HEK293 (cell line): ENCODE measurements around the gene TIMM44.
"Not testable (repeated sequence)": the region's sequence is repeated elsewhere in the genome, so short reads cannot be mapped to it uniquely, and the experiment has no call there.

Experiments
- CTCF ChIP-seq: fragments of 450-650 bp; formaldehyde crosslinking; IDR thresholded peaks from 2 replicates; pipeline ENCODE4 v1.5.1; 2016; ENCODE audit warnings: missing biosample characterization, missing genetic modification characterization
- GLI2 ChIP-seq: fragments of 450-650 bp; formaldehyde crosslinking; IDR thresholded peaks from 2 replicates; pipeline ENCODE4; 2017; ENCODE audit warnings: missing biosample characterization, missing genetic modification characterization, low read depth, borderline replicate concordance
- HOXA7 ChIP-seq: sonication (generic); formaldehyde crosslinking; IDR thresholded peaks from 2 replicates; pipeline ENCODE4 v1.8.1; 2022; ENCODE audit warnings: missing genetic modification reagents, borderline replicate concordance
- REST ChIP-seq: fragments of 450-650 bp; formaldehyde crosslinking; IDR thresholded peaks from 2 replicates; pipeline ENCODE4 v1.5.1; 2016; ENCODE audit warnings: missing biosample characterization, missing genetic modification characterization
- WT1 ChIP-seq: fragments of 450-650 bp; formaldehyde crosslinking; IDR thresholded peaks from 2 replicates; pipeline ENCODE4 v1.5.1; 2016; ENCODE audit warnings: missing biosample characterization, missing genetic modification characterization
- YY1 ChIP-seq: fragments of 450-650 bp; formaldehyde crosslinking; IDR thresholded peaks from 2 replicates; pipeline ENCODE4 v1.5.1; 2018; ENCODE audit warnings: missing biosample characterization, missing genetic modification characterization
- ZBTB21 ChIP-seq: fragments of 450-650 bp; formaldehyde crosslinking; IDR thresholded peaks from 2 replicates; pipeline ENCODE4 v1.5.1; 2017; ENCODE audit warnings: missing biosample characterization, missing genetic modification characterization
- ZNF2 ChIP-seq: fragments of 450-650 bp; formaldehyde crosslinking; IDR thresholded peaks from 2 replicates; pipeline ENCODE4 v1.5.1; 2016; ENCODE audit warnings: missing biosample characterization, missing genetic modification characterization
- ZNF433 ChIP-seq: fragments of 450-650 bp; formaldehyde crosslinking; IDR thresholded peaks from 2 replicates; pipeline ENCODE4 v1.5.1; 2016; ENCODE audit warnings: missing biosample characterization, missing genetic modification characterization, low read depth
- ZNF449 ChIP-seq: fragments of 450-650 bp; formaldehyde crosslinking; IDR thresholded peaks from 2 replicates; pipeline ENCODE4 v1.5.1; 2017; ENCODE audit warnings: missing biosample characterization, mild to moderate bottlenecking, missing genetic modification characterization, moderate library complexity
- ZNF529 ChIP-seq: fragments of 450-650 bp; formaldehyde crosslinking; IDR thresholded peaks from 2 replicates; pipeline ENCODE4 v1.5.1; 2017; ENCODE audit warnings: missing genetic modification characterization, missing biosample characterization; ENCODE audit not compliant: insufficient replicate concordance

- TF ChIP-seq ZNF433 (tag by site-specific recombination); REST; GLI2 (tag by site-specific recombination); CTCF (tag by site-specific recombination); HOXA7 (CRISPR knock-in tag); ZBTB21 (tag by site-specific recombination); YY1 (tag by site-specific recombination); ZNF2; ZNF449; ZNF529 (tag by site-specific recombination); WT1 (tag by site-specific recombination): not testable (repeated sequence)
These were observed 17.6 kb upstream of the TIMM44 start for GRCh38 chr19:7961082-7961481.
